Measurements from ENCODE around the gene FZD10.

The FZD10 gene

DNA sequence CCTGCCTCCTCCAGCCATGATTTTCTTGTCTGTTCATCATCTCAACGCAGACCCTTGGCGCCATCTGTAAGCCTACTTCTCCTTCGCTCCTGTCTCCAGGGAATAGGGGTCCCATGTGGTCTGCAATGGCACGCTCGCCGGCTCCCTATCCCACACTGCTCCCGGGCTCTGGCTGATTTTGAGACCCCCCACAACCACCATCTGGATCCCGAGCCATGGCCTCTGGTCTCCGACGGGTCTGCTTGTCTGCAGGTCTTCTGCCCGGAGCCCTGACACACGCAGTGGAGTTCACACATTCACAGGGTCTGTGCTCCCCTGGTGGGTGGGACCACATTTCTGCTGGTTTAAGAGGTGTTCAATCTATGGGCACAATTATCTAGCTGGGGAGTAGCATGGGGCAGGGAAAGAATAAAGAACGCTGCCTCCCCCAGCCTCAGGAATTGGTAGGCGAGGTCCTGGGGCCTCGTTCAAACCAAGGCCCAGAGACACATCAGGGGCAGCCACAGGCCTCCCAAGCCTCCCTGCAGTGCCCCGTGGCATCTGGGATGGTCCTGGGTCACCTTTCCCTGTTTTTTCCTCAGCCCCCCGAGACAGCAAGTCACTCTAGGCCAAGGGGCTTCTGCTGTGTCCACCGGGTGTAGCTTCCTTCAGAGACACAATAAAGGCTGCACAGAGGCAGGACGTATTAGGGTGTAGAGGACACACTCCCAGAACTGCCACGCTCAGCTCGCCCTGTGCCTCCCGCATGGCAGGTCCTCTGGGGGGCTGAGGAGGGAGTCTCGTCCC lies 21.5 kb downstream of the FZD10 start:
- no peak for DNase-seq

DNA sequence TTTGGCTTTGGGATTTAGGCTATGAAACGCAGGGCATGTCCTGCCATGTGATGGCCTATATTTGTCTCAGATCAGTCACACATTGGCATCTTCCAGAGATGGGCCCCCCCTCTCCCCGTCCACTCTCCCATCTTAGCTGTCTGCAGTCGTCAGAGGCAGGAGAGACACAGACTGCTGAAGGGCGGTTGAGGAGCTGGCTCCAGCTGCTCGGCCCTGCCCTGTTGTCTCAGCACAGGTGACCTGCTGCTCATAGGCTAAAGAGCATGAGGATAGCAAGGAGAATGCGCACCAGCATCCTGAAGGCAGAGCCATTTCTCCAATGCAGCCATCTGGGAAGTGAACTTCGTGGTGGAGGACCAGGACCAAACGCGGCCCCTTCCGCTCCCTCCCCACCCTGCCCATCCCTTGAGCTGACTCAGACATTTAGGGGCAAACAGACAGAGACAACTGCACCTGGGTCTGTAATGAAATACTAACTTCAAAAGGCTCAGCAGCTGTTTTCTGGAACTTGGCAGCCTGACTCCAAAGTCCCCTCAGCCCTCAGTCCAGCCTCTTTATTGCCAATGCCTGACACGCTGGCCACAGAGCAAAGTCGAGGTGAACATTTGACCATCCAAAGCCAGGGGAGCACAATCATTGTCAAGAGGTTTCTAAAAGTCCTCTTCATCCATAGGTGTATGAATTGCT lies 22.3 kb downstream of the FZD10 start:
- DNase-seq, result no peak

DNA sequence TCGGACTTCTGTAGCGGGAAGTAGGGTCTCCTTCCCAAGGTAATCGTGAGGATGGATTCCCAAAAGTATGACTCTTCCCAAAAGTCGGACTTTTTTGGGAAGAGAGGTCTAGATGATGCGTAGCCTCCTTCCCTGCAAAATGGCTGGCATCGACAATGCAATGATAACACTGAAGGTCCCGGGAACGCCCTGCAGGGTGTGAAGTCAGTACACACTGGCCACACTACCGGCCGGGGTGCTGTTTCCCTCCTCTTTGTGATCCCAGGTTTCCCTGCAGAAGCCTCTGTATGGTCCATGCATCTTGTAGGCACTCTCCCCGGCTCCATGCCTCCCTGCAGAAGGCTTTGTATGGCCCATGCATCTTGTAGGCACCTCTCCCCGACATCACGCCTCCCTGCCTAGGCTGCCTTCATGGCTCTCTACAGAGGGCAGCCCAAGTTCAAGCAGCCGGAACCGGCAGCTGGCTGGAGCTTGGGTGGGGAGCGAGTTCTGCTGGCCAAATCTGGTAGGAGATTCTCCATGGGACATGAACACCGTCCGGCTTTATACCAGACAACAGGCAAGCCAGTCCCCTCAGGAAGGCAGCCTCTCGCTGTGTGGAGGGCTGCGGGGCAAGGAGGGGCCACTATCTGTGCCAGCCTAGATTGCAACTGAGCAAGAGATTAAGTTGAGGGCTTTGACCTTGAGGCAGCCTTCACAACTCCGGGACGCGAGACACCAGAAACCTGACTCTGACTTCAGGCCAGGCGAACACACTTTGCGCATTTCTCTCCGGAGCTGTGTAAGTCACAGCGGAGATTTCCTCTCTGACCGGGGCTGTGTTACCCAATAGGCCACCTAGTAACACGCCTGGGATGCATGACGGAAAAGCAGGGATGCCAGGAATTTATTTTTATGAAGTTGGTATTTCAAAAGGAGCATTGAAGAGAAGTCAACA lies 23.5 kb downstream of the FZD10 start:
- no peak for DNase-seq

DNA sequence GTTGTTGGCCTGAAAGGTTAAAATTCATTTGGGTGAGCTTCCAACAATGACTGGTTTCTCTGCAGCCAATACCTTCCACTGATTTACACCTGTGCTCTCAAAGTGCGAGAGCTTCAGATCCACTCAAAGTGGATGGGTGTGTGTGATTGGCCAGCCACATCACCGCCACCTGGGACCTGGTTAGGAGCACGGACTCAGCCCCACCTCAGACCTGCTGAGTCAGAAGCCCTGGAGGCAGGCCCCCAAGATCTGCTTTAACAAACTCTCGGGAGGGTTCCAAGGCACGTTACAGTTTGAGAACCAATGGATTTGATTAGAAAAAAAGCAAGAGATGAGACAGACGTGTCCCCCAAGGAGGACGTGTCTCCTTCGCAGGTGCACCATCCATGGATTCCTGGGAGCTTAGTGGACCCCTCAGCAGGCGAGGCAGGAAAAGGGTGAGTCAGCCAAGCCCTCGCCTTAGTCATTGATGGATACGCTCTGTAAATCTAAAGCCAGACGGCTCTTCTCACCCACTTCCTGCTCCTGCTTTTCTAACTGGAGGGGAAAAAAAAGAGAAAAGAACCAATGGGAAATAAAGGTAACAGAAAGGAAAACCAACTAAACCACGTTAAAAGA lies 24.5 kb downstream of the FZD10 start:
- no peak for DNase-seq

DNA sequence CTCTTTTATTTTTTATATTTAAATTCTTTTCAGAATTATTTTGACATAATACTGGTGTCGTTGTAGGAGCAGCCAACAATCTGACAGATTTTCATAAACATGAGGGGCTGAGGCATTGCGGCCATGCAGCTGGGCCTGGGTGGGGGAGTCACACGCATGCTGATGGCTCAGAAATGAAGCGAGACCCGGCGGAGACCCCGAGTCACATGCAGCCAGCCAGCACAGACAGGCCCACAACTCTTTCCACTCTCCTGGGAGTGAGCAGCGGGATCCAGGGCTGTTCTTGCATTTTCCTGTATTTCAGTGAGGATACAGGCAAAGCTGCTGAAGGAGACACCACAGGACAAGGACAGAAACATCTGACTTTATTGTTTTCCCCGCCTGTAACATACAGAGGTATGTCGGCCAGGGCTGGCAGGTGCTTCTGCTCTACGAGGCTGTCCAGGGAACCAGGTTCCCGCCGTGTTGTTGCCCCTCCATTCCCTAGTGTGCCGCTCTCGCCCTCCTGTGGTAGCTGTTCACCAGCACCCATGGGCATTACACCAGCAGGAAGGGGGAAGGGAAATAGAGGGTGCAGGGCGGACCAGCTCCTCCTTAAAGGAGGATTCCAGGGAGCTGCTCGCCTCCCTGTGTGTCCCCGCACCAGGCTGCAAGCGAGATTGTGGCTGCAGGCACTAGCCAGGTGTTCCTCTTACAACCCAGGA lies 30.5 kb downstream of the FZD10 start:
- no peak for DNase-seq

DNA sequence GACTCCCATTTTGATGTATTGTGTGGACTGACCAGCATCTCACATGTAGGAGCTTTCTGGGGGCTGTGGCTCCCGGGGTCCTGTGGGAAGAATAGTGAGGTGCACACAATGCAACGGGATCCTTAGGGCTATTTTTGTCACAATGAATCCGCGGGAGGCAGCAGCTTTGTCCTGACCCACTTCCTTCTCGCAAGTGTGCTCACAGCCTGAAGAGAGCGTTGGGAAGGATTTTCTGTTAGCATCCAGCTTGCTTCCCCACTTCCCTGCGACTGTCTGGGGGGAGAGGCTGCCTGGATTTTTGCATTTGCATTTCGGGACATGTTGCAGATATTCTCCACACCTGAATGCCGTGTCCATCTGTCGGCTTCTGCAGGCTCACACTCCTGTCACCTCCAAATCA lies 31.9 kb downstream of the FZD10 start:
- DNase-seq, result no peak

DNA sequence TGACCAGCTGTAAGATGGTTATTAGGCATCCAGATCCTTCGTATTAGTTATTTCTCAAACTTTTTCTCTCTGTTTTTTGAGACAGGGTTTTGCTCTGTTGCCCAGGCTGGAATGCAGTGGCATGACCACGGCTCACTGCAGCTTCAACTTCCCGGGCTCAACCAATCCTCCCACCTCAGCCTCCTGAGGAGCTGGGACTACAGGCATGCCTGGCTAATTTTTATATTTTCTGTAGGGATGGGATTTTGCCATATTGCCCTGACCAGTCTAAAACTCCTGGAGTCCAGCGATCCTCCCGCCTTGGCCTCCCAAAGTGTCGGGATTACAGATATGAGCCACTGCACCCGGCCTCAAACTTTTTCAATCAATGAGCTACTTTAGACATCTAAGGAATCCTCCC lies 33.1 kb downstream of the FZD10 start:
- no peak for DNase-seq

DNA sequence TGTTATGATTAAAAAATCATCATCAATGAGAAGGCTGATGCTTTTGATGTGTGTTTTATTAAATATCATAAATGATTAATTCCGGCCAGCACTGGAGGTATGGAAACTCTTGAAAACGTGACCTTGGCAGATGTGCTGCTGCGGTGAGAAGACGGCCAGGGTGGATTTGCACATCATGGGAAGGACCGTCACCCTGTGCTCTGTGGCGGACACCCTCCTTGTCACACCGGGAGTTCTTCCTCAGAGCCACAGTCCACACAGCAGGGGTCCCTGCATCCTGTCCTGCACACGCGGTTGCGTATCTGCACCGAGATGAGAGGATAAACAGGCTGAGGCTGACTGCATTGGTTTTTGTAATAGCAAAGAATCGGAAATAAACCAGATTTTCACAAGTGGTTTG lies 33.5 kb downstream of the FZD10 start:
- DNase-seq, result no peak

DNA sequence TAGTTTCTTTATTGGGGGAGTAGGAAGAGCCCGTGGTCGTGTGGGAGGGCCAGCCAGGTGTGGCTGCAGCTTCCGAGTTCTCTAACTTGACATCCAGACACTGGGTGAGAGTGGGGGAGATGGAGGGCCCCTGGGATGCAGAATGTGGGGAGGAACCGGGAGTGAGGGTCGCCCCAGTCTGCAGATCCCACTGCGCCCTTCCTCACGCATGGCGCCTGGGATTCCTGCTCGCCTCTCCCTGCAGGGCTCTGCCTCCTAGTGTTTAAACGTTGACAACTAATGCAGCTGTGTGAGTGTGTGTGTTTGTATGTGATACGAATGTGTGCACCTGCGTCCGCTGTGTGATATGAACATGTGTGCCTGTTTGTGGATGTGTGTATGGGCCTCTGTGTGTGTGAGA lies 34.6 kb downstream of the FZD10 start:
- DNase-seq, result no peak

DNA sequence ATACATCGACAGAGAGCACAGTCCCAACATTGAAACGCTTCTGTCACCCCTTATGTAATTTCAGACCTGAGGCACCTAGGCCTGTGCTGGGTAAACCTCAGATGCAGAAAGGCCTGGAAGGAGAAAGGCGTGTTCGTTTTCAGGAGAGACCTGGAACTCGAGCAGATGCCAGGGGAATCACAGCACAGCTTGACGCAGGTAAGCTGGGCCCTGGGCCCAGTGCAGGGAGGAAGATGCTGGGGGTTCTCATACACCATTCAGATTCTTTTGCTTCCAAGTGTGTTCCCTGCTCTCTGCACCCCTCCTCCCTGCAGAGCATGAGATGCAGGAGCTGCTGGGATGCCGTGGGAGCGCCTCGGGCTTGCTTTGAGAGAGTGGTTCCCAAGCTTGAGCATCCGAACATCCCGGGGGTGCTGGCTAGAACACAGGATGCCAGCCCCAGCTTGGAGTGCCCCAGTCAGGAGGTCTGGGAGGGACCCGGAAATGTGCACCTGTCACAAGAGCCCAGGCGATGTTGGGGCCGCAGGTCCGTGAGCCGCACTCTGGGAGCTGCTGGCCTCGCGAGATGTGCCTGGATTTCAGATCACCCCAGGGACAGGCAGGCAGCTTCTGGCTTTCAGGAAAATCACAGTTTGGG lies 35.9 kb downstream of the FZD10 start:
- no peak for DNase-seq

DNA sequence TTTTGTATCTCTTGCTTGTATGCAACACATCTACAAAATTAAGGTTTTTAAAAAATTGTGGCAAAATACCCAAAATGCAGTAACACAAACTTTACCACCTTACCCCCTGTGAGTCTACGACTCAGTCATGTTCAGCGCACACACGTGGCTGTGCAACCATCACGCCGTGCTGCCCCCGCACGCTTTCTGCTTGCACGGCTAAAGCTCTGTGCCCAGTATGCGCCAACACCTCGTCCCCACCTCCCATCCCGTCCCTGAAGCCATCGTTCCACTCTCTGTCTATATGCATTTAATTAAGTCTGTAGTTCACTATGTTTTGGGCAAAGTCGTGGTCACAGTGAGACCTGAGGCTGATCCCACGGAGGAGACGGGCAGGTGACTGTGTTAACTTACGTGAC lies 36.4 kb downstream of the FZD10 start:
- DNase-seq, result no peak

DNA sequence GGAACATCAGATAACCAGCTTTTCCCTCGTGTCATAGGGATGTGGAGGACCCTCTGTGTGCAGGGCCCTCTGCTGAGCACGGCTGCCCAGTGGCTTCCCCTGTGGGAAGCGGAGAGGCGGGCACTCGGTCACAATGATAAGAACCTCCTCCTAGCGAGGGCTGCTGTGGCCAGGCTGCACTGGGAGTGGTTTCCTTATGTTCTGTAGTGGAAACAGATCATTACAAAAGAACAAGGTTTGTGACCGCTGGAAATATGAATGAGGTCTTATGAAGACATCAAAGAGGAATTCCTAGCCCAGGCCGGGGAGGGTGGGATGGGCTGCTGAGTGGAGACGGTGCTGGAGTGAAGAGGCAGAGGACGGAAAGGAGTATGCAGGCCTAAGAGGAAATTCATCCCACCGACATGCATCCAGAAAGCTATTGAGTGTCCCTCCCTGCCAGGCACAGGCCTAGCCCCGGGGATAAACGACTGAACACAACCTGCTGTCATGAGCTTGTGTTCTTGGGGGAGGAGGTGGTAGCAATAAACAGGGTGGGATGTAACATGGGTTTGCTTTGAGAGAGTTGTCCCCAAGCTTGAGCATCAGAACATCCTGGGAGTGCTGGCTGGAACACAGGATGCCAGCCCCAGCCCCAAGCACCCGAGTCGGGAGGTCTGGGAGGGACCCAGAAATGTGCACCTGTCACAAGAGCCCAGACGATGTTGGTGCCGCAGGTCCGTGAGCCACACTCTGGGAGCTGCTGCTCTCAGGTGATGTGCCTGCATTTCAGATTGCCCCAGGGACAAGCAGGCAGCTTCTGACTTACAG lies 37.5 kb downstream of the FZD10 start:
- DNase-seq, result no peak

DNA sequence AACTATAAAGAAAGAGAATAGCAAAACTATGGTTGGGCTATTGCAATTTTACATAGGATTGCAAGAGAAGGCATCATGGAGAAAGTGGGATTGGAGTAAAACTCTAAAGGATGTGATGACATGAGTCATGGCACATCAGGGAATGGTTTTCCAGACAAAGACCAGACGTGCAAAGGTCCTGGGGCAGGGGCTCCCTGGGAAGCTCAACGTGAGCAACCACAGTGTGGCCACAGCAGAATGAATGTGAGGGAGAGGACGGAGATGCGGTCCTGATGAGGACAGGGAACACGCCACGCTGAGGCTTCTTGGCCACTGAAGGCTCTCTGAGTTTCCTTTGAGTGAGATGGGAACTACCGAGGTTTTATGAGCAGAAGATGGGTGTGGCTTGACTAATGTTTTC lies 38.2 kb downstream of the FZD10 start:
- no peak for DNase-seq

DNA sequence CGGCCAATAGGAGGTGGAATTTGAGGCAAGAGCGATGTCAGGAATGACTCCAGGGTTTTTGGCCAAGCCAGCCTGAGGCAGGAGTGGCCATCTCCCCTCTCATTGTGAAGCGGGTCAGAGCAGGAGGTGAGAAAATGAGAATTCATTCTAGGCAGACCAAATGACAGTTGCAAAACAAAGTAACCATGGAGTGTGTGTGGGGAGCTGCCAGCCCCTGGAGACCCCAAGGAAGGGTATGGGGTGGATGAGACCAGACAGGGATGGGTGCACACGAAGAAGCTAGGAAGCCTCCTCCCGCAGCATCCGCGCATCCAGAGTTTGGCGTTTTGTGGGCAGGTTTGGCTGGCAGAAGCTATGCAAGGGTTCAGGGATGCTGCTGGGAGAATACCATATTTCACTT lies 38.8 kb downstream of the FZD10 start:
- no peak for DNase-seq

DNA sequence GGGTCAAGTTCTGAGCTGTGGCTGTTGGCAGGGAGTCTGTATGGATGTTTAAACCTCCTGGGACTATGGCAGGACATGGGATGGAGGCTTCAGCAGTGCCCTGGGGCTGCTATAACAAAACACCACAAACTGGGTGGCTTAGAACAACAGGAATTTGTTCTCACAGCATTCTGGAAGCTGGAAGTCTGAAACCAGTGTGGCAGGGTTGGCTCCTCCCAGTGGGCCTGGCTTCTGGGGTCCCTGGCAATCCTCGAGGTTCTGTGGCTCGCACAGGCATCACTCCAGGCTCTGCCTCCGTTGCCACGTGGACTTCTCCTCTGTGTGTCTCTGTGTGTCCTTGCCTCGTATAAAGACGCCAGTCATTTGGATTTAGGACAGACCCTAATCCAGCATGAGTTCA lies 39.9 kb downstream of the FZD10 start:
- no peak for DNase-seq

DNA sequence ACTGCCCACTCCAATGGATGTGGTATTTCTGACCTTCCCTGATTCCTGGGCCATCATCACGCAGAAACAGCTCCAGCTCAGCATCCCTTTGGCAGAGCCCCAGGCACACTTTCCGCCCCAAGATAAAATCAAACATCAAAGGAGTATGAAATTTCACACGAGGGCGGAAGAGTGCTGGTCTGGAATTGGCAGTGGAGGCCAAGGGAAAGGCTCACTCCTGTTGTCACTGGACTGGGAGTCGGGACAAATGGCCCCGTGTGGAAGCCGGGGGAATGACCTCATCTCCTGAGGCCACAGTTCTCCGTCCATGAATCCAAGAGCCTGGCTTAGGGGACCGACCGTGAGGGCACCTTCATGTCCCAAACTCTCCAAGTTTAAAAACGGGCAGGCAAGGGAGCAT lies 40.9 kb downstream of the FZD10 start:
- DNase-seq, result no peak

DNA sequence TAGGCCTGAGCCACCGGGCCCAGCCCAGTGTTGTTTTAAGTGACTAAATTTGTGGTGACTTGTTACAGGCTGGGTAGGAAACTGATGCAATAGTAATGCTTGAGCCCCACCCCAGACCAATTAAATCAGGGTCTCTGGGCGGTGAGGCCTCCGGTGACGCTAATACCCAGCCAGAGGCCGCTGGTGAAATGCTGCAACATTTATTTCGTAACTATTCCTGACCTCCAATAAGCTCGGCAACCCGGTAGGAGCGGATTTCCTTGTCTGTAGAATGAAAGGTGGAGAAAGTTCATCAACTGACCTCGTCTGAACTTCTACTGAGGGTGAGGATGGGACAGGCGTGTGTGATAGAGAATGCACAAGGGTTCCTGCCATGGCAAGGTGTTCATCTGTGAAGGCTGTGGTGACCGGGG lies 42.3 kb downstream of the FZD10 start:
- no peak for DNase-seq

DNA sequence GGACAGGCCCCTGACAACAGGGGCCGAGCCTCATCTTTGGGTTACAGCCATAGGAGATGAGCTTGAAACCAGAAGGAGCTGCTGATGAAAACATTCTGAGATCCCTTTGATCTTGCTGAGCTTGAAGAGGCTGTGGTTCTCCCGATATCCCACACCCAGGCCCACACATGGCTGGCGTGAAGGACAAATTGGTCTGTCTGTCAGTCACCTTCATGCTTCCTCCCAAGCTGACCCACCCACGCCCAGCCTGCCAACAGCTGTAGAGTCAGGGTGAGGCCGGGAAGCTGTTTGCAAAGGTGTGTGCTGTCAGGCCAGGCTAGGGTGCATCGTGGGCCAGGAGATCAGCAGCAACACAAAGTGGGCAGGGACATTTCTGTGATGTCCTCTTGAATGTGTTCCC lies 43.2 kb downstream of the FZD10 start:
- no peak for DNase-seq

DNA sequence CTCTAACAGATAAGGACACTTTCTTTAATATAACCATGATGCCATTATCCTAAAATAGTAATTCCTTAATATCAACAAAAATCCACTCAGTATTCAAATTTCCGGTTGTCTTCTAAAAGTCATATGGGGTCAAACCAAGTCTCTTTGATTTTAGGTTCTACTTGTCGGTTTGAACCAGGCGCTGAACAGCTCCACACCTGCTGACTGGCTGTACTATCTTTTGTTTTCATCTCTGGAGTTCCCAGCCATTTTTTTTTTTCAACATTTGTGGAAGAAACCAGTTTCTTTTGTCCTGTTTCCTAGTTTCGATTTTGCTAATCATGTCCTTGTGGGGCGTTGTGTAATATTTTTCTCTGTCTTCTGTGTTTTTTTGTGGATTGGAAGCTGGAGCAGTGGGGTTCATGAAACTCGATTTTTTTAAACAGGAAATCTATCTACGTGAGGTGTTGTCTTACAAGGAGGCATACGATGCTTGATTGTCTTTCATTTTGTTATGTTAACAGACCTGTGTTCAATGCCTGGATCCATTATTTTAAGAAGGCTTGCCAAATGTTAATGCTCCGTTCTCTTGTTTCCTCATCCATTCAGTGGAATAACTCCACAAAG lies 50.2 kb downstream of the FZD10 start:
- DNase-seq, result no peak

DNA sequence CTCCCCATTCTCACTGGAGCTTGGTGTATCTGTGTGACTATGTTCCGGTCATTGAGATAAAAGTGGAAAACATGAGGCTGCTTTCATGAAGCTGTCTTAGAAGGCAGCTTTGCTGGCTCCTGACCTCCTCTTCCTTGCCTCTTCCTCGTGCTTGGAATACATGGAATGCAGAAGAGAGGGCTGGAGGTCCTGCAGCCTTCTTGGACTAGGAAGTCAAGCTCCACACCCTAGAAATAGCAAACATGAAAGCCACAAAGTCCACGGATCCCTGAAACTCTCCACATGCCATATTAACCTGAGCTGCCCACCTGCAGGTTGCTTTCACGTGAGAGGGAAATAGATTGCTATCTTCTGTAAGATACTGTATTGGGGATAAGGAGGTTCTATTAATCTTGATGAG lies 51.0 kb downstream of the FZD10 start:
- no peak for DNase-seq
